ENCODE measurements around the gene ECI1.

DNA sequence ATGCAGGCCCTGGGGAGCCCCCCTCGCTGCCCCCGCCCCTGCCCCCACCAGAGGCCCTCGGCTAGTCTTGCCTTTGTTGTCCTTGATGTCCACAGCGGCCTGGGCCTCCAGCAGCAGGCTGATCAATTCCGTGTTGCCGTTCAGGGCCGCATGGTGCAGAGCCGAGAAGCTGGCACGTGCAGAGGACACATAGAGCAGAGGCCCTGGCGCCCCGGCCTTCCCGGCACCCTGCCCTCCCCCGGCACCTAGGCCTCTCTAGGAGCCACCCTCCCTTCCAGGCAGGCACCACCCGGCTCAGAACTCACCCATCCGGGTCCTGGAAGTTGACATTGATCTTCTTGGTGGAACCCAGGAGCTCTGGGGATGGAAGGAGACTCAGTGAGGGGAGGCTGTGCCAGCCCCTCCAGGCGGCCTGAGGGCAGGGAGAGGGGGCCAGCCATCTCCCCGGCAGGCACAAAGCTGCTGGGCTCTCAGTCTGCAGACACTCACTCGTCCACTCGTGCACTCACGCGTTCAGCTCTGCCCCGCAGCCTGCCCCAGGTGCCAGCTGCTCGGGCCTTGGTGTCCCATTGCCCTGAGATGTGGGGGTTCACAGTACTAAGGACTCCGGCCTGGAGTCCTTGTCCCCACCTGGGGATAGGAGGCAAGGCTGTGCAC, 61.3 kb downstream of the ECI1 start:
- no peak for TF ChIP-seq SIN3A (IDR thresholded peaks at IDR 0.05; ENCODE audit: borderline replicate concordance, insufficient read depth, low read length)
- no peak for TF ChIP-seq REST (IDR thresholded peaks at IDR 0.05; ENCODE audit: insufficient read depth in 1 of 2, low read depth in 2 of 2, low read length in 2 of 2)
- no peak for TF ChIP-seq TAF1 (IDR thresholded peaks at IDR 0.05; ENCODE audit: borderline replicate concordance, insufficient read depth, low read length)
- TF ChIP-seq POLR2AphosphoS5 (IDR thresholded peaks at IDR 0.05; ENCODE audit: low read depth, low read length): no peak
